ENCODE results near the gene MLH3.

MLH3 gene

GRCh38 chr14:74981833-74982232 lies 69.4 kb downstream of the MLH3 start:
- DNase-seq, result no peak

DNA sequence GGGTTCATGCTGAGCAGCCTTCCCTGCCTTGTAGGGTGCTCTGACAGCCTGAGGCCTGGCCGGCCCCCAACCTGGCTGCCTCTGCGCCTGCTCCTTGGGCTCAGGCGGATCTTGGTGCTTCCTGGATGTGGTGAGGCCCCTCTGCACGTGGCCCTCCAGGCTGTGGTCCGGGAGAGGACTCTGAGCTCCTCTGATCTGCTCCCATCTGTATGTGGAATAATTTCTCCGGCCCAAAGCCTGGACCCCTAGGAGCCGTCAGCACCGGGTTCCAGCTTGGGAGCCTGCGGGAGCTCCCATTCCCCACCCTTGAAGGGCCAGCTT lies 69.8 kb downstream of the MLH3 start:
- no peak for DNase-seq

DNA sequence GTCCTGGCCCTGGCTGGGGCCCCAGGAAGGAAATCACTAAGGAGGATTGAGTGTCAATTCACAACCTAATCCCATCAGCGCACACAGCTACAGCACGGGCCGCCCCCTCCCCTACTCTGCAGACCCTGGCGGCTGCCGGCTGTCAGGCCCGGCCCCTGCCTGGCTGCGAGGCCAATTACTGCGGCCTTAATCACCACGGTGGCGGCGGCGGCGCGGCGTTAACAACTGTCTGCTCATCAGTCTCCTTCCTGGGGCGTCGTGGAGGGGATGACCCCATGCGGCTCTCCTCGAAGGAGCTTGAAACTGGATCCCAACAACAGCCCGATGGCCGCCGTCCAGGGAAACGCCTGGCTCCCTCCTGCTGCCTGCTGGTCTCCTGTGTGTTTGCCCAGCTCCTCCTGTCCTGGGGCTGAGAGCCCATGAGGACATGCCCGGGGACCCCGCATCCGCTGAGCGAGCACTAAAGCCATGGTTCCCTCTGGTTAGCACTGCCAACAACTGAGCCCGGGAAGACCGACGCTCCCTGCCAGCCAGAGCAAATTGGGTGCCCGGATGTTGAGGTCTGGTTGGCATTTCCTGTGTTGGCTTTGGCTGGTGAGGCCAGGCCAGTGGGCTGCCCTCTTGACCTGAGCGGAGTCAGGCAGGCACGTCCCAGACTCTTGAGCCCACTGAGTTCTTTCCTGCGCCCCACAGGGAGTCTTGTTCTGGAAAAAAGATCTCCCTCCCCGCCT lies 70.4 kb downstream of the MLH3 start:
- no peak for DNase-seq

DNA sequence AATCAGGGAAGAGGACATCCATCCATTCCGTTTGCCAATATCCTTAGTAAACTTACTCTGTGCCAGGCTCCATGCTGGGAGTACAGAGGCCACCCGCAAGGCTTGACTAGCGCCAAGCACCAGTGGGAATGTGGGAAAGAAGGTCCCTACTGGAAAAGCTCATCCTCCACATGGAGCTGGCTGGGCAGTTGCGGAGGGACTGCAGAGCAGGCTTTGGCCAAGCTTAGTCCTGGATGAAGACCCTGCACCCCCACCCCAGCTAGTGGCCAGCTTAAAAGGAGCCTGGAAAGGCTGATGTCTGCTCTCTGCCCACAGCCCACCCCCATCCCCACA lies 70.9 kb downstream of the MLH3 start:
- DNase-seq, result no peak

GRCh38 chr14:74979442-74980397 lies 71.5 kb downstream of the MLH3 start:
- DNase-seq, result no peak

GRCh38 chr14:74979029-74979428 lies 72.2 kb downstream of the MLH3 start:
- DNase-seq, result no peak

DNA sequence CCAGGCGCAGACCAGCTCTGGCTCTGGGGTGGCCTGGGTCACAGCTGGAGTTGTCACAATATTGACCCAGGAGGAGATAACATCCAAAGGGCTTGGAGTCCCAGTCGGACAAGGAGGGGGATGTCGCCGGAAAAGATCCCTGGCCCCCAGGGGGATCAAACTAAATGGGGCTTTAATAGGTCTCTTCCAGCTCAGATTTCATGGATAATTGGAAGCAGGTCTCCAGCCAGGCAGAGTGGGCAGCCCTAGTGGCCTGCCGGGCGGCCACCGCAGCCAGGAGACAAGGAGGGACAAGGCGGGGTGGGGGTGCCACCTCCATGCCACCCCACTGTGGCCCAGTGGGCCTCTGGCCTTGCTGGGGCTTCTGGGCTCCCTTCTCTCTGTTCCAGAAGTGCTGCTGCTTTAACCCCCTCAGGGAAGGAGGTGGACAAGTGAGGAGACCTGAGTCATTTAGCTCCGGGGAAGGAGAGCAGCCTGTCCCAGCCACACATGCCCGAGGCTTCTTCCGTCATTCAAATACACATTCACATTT lies 72.8 kb downstream of the MLH3 start:
- no peak for DNase-seq

- DNase-seq, result no peak
Observed at GRCh38 chr14:74977901-74978385, 73.3 kb downstream of the MLH3 start.

- DNase-seq, result no peak
Observed at GRCh38 chr14:74977164-74977900, 73.9 kb downstream of the MLH3 start.

DNA sequence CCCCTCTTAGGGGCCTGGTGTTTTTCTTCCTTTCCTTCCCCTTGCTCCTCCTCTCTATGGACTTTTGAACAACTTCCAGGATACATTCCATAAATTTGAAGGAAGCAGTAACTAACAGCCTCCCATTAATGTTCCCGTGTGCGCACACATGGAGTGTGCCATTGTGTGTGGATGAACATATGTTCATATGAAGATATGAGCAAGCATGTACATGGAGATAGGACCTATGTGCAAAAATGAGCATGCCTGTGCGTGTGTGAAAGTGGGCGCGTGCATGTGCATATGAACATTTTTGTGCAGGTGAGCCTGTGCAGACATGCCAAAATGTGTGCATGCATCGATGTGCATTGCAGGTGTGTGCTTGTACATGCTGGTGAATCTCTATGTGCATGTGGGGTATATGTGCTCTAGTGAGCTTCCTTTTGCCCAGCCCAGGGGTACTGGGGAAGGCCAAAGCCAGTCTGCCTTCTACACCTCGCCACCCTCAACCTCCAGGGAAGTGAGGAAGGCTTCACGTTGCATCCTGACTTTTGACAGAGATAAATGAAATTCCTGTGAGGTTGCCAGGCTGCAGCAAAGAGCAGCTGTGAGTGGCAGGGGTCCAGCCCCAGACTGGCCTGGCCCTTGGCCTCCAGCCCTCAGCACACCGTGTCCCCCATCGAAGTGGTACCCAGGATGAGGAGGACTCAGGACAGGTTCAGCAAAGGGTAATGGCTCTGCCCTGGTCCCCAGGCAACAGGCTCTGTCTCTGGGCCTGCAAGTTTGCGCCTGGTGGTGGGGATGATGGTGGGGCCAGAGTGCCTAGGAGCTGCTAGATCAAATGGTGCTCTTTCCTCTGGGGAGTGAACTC lies 74.8 kb downstream of the MLH3 start:
- no peak for DNase-seq

GRCh38 chr14:74975059-74975810 lies 76.0 kb downstream of the MLH3 start:
- DNase-seq, result no peak

DNA sequence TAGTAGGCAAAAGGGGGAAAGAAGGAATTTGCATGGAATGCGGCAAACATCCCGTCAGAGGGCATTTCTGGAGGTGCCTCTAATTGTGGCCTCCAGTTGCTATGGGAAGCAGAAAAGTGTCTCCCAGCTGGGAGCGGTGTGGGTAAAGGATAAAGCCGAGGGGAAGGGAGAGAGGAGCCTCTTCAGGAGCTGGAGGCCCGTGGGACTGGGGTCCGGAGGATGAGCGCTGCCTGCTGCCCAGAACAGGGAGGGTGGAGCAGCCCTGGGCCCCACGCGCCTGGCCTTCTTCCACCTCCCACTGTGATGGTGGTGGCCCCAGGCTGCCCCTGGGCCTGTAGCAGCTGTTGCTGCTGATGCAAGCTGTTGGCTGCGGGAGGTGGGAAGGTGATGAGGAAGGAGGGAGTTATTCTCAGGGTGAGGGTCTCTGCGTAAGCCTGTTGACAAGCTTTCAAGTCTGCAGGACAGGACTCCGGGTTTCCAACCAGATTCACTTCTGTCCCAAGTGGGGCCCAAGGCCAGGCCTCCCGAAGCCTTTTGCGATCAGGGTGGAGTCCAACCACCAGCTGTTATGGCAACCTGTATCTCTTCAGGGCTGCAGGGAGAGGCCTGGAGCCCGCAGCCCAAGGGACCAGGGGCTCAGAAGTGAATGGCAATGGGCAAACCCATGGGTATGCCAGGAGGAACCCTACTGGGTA lies 76.8 kb downstream of the MLH3 start:
- no peak for DNase-seq

- DNase-seq, result no peak
Observed at GRCh38 chr14:74973905-74974363, 77.3 kb downstream of the MLH3 start.

- no peak for DNase-seq
Observed at GRCh38 chr14:74973003-74973653, 78.1 kb downstream of the MLH3 start.

DNA sequence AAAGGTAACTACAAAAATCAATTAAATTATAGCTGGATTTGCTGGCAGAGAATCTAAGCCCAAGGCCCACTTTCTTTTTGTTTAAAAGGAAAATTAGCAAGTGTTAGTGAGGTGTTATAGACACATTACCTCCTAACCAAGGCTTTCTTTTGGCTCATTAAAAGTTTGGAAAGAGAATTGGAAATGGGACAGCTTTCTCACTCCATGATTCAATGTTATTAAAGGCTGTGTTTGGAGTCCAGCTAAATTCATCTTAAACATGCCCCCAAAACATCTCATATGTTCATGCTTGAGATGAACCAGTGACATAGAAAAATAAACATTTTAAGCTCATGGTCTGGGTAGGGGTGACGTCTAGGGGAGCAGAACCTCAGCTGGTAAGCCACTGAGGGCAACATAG lies 82.5 kb downstream of the MLH3 start:
- DNase-seq, result no peak

GRCh38 chr14:74965486-74966153 lies 85.6 kb downstream of the MLH3 start:
- DNase-seq, result no peak

DNA sequence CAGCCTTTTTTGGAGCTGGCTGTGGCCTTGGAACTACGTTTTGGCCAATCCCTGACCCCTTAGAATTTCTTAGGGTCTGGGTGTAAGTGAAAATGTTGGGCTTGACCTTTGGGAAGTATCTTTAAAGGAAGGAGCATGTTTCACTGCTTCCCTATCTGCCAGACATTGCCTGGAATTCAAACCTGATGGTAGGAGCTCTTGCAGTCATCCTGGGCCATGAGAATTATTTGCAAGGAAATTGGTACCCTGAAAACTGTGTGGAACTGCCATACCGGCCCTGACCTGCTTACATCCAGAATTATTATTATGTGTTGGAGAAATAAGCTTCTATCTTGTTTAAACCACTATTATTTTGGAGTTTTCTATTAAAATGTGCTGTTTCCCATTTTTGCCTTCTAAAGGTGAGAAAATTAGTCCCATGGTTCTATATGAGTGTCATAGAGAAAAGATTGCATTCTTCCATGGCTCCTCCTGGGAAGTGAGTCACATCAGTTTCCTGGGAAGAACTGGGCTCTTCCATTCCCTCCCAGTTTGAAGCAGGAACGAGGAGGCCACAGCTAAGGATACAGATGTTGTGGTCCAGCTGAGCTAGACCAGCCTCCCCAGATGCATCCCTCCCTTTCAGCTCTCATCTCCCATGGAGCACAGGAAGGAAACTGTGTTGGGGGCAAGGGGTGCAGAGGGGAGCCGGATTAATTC lies 86.3 kb downstream of the MLH3 start:
- no peak for DNase-seq

Data from CD4-positive, alpha-beta T cell treated with Interleukin-4 for 1 hour (primary cell).